Keratinocyte (primary cell): ENCODE data around the gene PCDHA6. TPM values are rescaled to one million over a fixed set of nuclear protein-coding genes. Genes with fewer than 3 reads are reported as not detected.

Experiments
- DNase-seq: peaks from one replicate; pipeline ENCODE4 v3.0.0-alpha.2; 2011; ENCODE audit warnings: low read depth, missing footprints, low spot score
- FAIRE-seq: peaks from 2 replicates; lab custom pipeline; 2011; peaks lifted over from hg19 to GRCh38; lab: Jason Lieb, UNC
- H2AFZ ChIP-seq: 2 replicates; pipeline ENCODE4 v1.6.0; 2012; ENCODE audit warnings: low read length, control low read depth, inconsistent platforms; ENCODE audit not compliant: control insufficient read depth
- H3K27ac ChIP-seq: 2 replicates; pipeline ENCODE4 v1.5.1; 2011; ENCODE audit warnings: low read length; ENCODE audit not compliant: control insufficient read depth, insufficient read depth
- H3K27me3 ChIP-seq: 3 replicates; pipeline ENCODE4 v1.6.0; 2011; ENCODE audit warnings: low read length; ENCODE audit not compliant: control insufficient read depth, insufficient read depth; ENCODE audit errors: extremely low read depth
- H3K36me3 ChIP-seq, 2 experiments: 2 replicates in 1 of 2; 3 replicates in 1 of 2; pipeline ENCODE4 v1.5.1; 2011; ENCODE audit warnings: low read length in 2 of 2, mild to moderate bottlenecking in 1 of 2; ENCODE audit not compliant: control insufficient read depth in 2 of 2, insufficient read depth in 2 of 2; ENCODE audit errors: extremely low read depth in 1 of 2
- H3K4me1 ChIP-seq: 3 replicates; pipeline ENCODE4 v1.5.1; 2011; ENCODE audit warnings: low read length; ENCODE audit not compliant: control insufficient read depth, insufficient read depth; ENCODE audit errors: extremely low read depth
- H3K4me2 ChIP-seq: 3 replicates; pipeline ENCODE4 v1.6.0; 2011; ENCODE audit warnings: low read depth, low read length; ENCODE audit not compliant: control insufficient read depth, insufficient read depth; ENCODE audit errors: extremely low read depth
- H3K4me3 ChIP-seq, 3 experiments: fragments of 200-600 bp in 1 of 3; sonication (generic) in 1 of 3; 2 replicates in 2 of 3; 3 replicates in 1 of 3; pipeline ENCODE4 v1.5.1; 2011 to 2016; ENCODE audit warnings: low read length in 3 of 3, mild to moderate bottlenecking in 3 of 3, control low read depth in 2 of 3, inconsistent platforms in 1 of 3, low read depth in 1 of 3, mixed read lengths in 1 of 3, mixed run types in 1 of 3, moderate library complexity in 1 of 3; ENCODE audit not compliant: control insufficient read depth in 2 of 3, insufficient read depth in 2 of 3; ENCODE audit errors: extremely low read depth in 1 of 3
- H3K79me2 ChIP-seq: 2 replicates; pipeline ENCODE4 v1.6.0; 2012; ENCODE audit warnings: low read length; ENCODE audit not compliant: control insufficient read depth, insufficient read depth
- H3K9ac ChIP-seq: 3 replicates; pipeline ENCODE4 v1.6.0; 2011; ENCODE audit warnings: low read length; ENCODE audit not compliant: control insufficient read depth, insufficient read depth; ENCODE audit errors: extremely low read depth
- H3K9me1 ChIP-seq: 3 replicates; pipeline ENCODE4 v1.6.0; 2011; ENCODE audit warnings: low read length; ENCODE audit not compliant: control insufficient read depth, insufficient read depth; ENCODE audit errors: extremely low read depth
- H3K9me3 ChIP-seq: 2 replicates; pipeline ENCODE4 v1.5.1; 2012; ENCODE audit warnings: low read depth, low read length; ENCODE audit not compliant: control insufficient read depth
- H4K20me1 ChIP-seq: 3 replicates; pipeline ENCODE4 v1.6.0; 2011; ENCODE audit warnings: low read length; ENCODE audit not compliant: control insufficient read depth, insufficient read depth; ENCODE audit errors: extremely low read depth
- EZH2 ChIP-seq: IDR thresholded peaks from one replicate; pipeline ENCODE4 v1.6.1; 2012; ENCODE audit warnings: inconsistent platforms, mild to moderate bottlenecking, low read length, moderate library complexity
- dilution Hi-C: fragments of 300-500 bp; cut with MboI; formaldehyde crosslinking; loops from one replicate; pipeline ENCODE4 v1.7.0; 2020; ENCODE audit warnings: low sequenced_read_pairs; ENCODE audit not compliant: extremely low pct_ligation_motif_present
- polyA plus RNA-seq, 5 experiments: library from polyadenylated mRNA; depleted of rRNA in 3 of 5; stranded (reverse) in 3 of 5; stranded (forward) in 1 of 5; unstranded in 1 of 5; fragments of >200 nt; gene quantifications; 1 replicate in 1 of 5; 2 replicates in 3 of 5; 3 replicates in 1 of 5; pipeline versions ENCODE4 v1.2.1 to v1.2.3, GENCODE V29; 2011 to 2012; ENCODE audit warnings: missing spikeins in 2 of 5, low read depth in 1 of 5, low replicate concordance in 1 of 5
- TF ChIP-seq, protein P1 (sequence below), 3 experiments: IDR thresholded peaks in 1 of 3; conservative IDR thresholded peaks in 1 of 3; optimal IDR thresholded peaks in 1 of 3; 2 replicates in 2 of 3; 3 replicates in 1 of 3; pipeline versions ENCODE3 to v1.5.1; 2011; ENCODE audit warnings: low read length in 3 of 3, mild to moderate bottlenecking in 3 of 3, moderate library complexity in 2 of 3, control low read depth in 1 of 3, inconsistent platforms in 1 of 3; ENCODE audit not compliant: insufficient read depth in 2 of 3; ENCODE audit errors: extremely low read depth in 1 of 3

The PCDHA6 gene
- polyA plus RNA-seq, 1 donor (not counting 4 experiments of a cell fraction or from before 2014, with no cell fraction given), result 0.04 TPM

DNA sequence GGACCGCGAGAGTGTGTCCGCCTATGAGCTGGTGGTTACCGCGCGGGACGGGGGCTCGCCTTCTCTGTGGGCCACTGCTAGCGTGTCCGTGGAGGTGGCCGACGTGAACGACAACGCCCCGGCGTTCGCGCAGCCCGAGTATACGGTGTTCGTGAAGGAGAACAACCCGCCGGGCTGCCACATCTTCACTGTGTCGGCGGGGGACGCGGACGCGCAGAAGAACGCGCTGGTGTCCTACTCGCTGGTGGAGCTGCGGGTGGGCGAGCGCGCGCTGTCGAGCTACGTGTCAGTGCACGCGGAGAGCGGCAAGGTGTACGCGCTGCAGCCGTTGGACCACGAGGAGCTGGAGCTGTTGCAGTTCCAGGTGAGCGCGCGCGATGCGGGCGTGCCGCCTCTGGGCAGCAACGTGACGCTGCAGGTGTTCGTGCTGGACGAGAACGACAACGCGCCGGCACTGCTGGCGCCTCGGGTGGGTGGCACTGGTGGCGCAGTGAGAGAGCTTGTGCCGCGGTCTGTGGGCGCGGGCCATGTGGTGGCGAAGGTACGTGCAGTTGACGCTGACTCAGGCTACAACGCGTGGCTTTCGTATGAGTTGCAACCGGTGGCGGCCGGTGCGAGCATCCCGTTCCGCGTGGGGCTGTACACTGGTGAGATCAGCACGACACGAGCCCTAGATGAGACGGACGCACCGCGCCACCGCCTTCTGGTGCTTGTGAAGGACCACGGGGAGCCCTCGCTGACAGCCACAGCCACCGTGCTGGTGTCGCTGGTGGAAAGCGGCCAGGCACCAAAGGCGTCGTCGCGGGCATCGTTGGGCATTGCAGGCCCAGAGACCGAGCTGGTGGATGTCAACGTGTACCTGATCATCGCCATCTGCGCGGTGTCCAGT, 8.1 kb downstream of the PCDHA6 start:
- Histone ChIP-seq H3K27ac (no peak overlapping the region), H3K27me3 (no peaks in the 10 kb centered on the region), H3K9ac (no peak overlapping the region), H2AFZ (no peak overlapping the region), H3K36me3 (no peaks in the 10 kb centered on the region), H4K20me1 (no peaks in the 10 kb centered on the region), H3K4me2 (no peak overlapping the region), H3K9me3 (peaks cover 12% of the 10 kb centered on the region), H3K4me1 (no peaks in the 10 kb centered on the region), H3K79me2 (no peaks in the 10 kb centered on the region), H3K4me3 (no peak overlapping the region), H3K9me1 (no peaks in the 10 kb centered on the region)
- no peak for DNase-seq
- dilution Hi-C loops, result no loop called here
- TF ChIP-seq EZH2, result no peak
- TF ChIP-seq, protein P1, sequence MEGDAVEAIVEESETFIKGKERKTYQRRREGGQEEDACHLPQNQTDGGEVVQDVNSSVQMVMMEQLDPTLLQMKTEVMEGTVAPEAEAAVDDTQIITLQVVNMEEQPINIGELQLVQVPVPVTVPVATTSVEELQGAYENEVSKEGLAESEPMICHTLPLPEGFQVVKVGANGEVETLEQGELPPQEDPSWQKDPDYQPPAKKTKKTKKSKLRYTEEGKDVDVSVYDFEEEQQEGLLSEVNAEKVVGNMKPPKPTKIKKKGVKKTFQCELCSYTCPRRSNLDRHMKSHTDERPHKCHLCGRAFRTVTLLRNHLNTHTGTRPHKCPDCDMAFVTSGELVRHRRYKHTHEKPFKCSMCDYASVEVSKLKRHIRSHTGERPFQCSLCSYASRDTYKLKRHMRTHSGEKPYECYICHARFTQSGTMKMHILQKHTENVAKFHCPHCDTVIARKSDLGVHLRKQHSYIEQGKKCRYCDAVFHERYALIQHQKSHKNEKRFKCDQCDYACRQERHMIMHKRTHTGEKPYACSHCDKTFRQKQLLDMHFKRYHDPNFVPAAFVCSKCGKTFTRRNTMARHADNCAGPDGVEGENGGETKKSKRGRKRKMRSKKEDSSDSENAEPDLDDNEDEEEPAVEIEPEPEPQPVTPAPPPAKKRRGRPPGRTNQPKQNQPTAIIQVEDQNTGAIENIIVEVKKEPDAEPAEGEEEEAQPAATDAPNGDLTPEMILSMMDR (optimal IDR thresholded peaks at IDR 0.05 in 1 of 3, IDR thresholded peaks at IDR 0.05 in 1 of 3, conservative IDR thresholded peaks at IDR 0.05 in 1 of 3; ENCODE audit: extremely low read depth in 1 of 3, insufficient read depth in 2 of 3, low read length in 3 of 3), result no peak
- FAIRE-seq, result no peak

DNA sequence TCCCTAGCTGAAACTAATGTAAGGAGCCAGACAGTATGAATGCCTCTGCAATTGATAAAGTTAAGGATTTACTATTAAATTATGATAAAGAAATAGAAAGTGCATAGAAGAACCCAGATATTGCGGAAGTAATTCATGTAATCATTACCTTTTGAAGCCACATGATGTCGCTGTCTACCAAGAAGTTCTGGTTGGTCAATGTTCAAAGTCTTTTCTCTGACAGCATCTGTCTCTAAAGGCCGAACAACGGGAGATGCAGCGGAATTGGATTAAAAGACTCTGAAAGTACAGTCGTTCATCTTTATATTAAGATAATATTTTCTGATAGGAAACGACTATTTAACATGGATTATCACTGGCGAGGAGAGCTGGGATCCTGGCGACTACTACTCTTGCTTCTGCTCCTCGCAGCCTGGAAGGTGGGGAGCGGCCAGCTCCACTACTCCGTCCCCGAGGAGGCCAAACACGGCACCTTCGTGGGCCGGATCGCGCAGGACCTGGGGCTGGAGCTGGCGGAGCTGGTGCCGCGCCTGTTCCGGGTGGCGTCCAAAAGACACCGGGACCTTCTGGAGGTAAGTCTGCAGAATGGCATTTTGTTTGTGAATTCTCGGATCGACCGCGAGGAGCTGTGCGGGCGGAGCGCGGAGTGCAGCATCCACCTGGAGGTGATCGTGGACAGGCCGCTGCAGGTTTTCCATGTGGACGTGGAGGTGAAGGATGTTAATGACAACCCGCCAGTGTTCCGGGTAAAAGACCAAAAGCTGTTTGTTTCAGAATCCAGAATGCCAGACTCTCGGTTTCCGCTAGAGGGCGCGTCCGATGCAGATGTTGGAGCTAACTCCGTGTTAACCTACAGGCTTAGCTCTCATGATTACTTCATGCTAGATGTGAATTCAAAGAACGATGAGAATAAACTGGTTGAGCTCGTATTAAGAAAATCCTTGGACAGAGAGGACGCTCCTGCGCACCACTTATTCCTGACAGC, 13.5 kb downstream of the PCDHA6 start, which contains the start of gene PCDHA8:
PCDHA8 (plus strand) TSS at position 210 of the 985 bp plus-strand sequence; CDS start at position 345, 135 bp downstream.
- no peak within 1 kb of the TSS for H2AFZ ChIP-seq
- H4K20me1 ChIP-seq, result no peaks in the 10 kb centered on the region
- H3K27ac ChIP-seq, result no peak within 1 kb of the TSS
- peaks cover 8% of the 10 kb centered on the region for H3K9me3 ChIP-seq
- no peak within 1 kb of the TSS for H3K9ac ChIP-seq
- no peak for FAIRE-seq
- TF ChIP-seq EZH2, result no peak
- H3K9me1 ChIP-seq, result no peaks in the 10 kb centered on the region
- no peaks in the 10 kb centered on the region for H3K4me1 ChIP-seq
- no peak for DNase-seq
- no peak within 1 kb of the TSS for H3K4me3 ChIP-seq
- no peak within 1 kb of the TSS for H3K4me2 ChIP-seq
- H3K27me3 ChIP-seq, result no peaks in the 10 kb centered on the region
- dilution Hi-C loops, result no loop called here
- H3K36me3 ChIP-seq, result no peaks in the 10 kb centered on the region
- H3K79me2 ChIP-seq, result no peaks in the 10 kb centered on the region
